H1 (cell line): ENCODE data around the gene IL4. TPM values are rescaled to one million over a fixed set of nuclear protein-coding genes. Genes with fewer than 3 reads are reported as not detected.

Source experiments
- E2F6 ChIP-seq: IDR thresholded peaks from 2 replicates; pipeline ENCODE4 v1.6.1; 2012; ENCODE audit warnings: inconsistent platforms
- HDAC2 ChIP-seq, 2 experiments: fragments of 300-600 bp in 1 of 2; sonication (generic) in 1 of 2; IDR thresholded peaks; 2 replicates each; pipeline ENCODE4 v1.6.1; 2011 to 2012; ENCODE audit warnings: low read depth in 2 of 2, low read length in 2 of 2, mild to moderate bottlenecking in 2 of 2, moderate library complexity in 2 of 2, borderline replicate concordance in 1 of 2, inconsistent platforms in 1 of 2
- HDAC6 ChIP-seq: IDR thresholded peaks from one replicate; pipeline ENCODE4 v1.7.1; 2012; ENCODE audit warnings: low read depth, mild to moderate bottlenecking, inconsistent platforms, low read length, moderate library complexity
- POLR2AphosphoS5 ChIP-seq: IDR thresholded peaks from 2 replicates; pipeline ENCODE4 v1.6.1; 2011; ENCODE audit warnings: low read depth, low read length
- SIRT6 ChIP-seq: IDR thresholded peaks from one replicate; pipeline ENCODE4 v1.7.1; 2012; ENCODE audit warnings: low read length, inconsistent platforms
- SP2 ChIP-seq: IDR thresholded peaks from 2 replicates; pipeline ENCODE4 v1.6.1; 2012; ENCODE audit warnings: mild to moderate bottlenecking, low read length, inconsistent platforms
- SUZ12 ChIP-seq: fragments of 200-600 bp; sonication (generic); IDR thresholded peaks from 2 replicates; pipeline ENCODE4 v1.6.1; 2012; ENCODE audit warnings: mild to moderate bottlenecking, inconsistent platforms, low read length, moderate library complexity, mixed read lengths
- polyA plus RNA-seq, 7 experiments: library from polyadenylated mRNA; depleted of rRNA in 3 of 7; stranded (reverse) in 5 of 7; unstranded in 2 of 7; fragments of >200 nt in 5 of 7; fragments of 200-250 nt in 2 of 7; gene quantifications; 1 replicate in 5 of 7; 2 replicates in 1 of 7; 4 replicates in 1 of 7; pipeline versions ENCODE4 v1.2.1 to v1.2.3, GENCODE V29; 2011 to 2013; ENCODE audit warnings: missing spikeins in 2 of 7, mixed read lengths in 2 of 7
- total RNA-seq: library from RNA; stranded (reverse); fragmentation: NEBNext Ultra II Directional; extraction: Animal tissue kit (Norgen Biotek cat#: 25700); gene quantifications from 2 replicates; pipeline ENCODE4 v1.2.1, GENCODE V29; 2021

IL4 gene
- total and polyA plus RNA-seq, 2 of the 8 experiments (the other 6 are each of a cell fraction or from before 2014, with no cell fraction given), result not detected

- TF ChIP-seq HDAC6, result no peak
- no peak for TF ChIP-seq POLR2AphosphoS5
- no peak for TF ChIP-seq SUZ12
- TF ChIP-seq SIRT6, result no peak
- TF ChIP-seq E2F6, result no peak
- TF ChIP-seq SP2, result no peak
- TF ChIP-seq HDAC2 (IDR thresholded peaks at IDR 0.05; ENCODE audit: borderline replicate concordance in 1 of 2, low read depth in 2 of 2, low read length in 2 of 2), result no peak
- TF ChIP-seq, all 59 proteins: peak for 0
These were observed 4.9 kb upstream of the IL4 start (continued) for GRCh38 chr5:132668706-132669454.
